ENCODE measurements around the gene INSM2. TPM values are rescaled to one million over a fixed set of nuclear protein-coding genes. Genes with fewer than 3 reads are reported as not detected.

The INSM2 gene
- total RNA-seq, 4 donors from 2014 or later, result not detected

DNA sequence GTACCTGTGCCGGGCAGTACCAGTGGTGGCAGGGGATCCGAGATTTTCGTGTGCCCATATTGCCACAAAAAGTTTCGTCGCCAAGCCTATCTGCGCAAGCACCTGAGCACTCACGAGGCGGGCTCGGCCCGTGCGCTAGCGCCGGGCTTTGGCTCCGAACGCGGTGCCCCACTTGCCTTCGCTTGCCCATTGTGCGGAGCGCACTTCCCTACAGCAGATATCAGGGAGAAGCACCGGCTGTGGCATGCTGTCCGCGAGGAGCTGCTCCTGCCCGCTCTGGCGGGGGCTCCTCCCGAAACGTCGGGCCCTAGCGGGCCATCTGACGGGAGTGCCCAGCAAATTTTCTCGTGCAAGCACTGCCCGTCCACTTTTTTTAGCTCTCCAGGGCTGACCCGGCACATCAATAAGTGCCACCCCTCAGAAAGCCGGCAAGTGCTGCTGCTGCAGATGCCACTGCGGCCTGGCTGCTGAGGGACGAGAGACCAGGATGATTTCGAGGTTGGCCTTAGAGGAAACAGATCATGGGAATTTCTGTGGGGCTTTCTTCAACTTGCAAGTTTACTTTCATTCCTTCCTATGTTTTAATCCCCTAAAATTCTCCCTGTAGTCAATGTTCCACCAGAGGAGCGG is 1.6 kb downstream of the INSM2 start:
- peaks cover 11 to 26% of the 10 kb centered on the region in 2 donors for H3K4me1 ChIP-seq
- peak overlapping the region; percentile 8 to 61 (median 43) for H3K4me3 ChIP-seq
- H3K27me3 ChIP-seq, result peaks cover 38 to 48% (median 40%) of the 10 kb centered on the region in 3 donors
- peak in 1 of 2 donors; percentile 25 for ATAC-seq
- no peak for DNase-seq
- H3K36me3 ChIP-seq, result no peaks in the 10 kb centered on the region
- in situ Hi-C loops (cut with MboI; ENCODE audit: low sequenced_read_pairs in 4 of 4), result no loop called here
- intact Hi-C loops (cut with DNase I; ENCODE audit: low total_unique reads), result no loop called here
- H3K27ac ChIP-seq, result no peak overlapping the region
- H3K9me3 ChIP-seq, result no peaks in the 10 kb centered on the region
- TF ChIP-seq POLR2A (IDR thresholded peaks at IDR 0.05), result no peak
- TF ChIP-seq CTCF (IDR thresholded peaks at IDR 0.05 in 4 of 5, conservative IDR thresholded peaks at IDR 0.05 in 1 of 5), result no peak

DNA sequence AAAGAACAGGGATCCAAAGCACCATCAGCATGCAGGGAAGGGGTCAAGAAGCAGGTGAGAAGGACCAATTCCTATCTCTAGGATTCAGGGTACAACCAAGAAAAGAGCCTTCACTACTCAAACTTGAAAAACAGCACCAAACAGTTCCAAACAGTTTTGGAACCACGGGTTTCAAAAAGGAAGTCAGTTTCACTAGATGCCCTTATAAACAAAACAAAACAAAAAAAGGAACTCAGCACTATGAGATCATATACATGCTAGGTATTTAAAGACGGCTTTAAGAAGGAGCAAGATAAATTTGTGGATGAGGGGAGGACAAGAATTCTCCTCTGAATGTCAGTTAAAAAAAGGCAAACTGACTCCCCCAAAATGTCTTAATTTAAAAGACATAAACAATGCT is 6.0 kb downstream of the INSM2 start:
- intact Hi-C loops (cut with DNase I; ENCODE audit: low total_unique reads), result no loop called here
- in situ Hi-C loops (cut with MboI; ENCODE audit: low sequenced_read_pairs in 4 of 4), result no loop called here

DNA sequence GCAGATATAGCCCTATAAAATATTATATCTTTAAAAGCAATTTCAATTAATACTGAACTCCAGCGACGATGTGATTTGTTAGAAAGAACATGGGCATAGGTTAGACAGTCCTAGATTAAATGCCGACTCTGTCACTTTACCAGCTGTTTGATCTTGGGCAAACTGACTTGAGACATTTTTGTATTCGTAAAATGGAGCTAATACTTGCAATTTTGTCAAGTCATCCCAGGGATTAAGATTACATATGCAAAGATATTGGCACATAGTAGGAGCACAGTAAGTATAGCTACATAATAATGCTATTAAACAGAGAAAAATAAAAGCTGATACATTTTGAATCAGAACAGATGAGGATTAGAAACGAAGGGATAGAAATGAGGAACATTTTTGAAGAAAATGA is 9.0 kb downstream of the INSM2 start:
- no peaks in the 10 kb centered on the region for H3K9me3 ChIP-seq
- DNase-seq (no peak), ATAC-seq (no peak)
- no peak overlapping the region for H3K27ac ChIP-seq
- H3K36me3 ChIP-seq, result no peaks in the 10 kb centered on the region
- in situ Hi-C loops (cut with MboI; ENCODE audit: low sequenced_read_pairs in 4 of 4) (no loop called here), intact Hi-C loops (cut with DNase I; ENCODE audit: low total_unique reads) (no loop called here)
- TF ChIP-seq POLR2A (IDR thresholded peaks at IDR 0.05), result no peak
- no peak for TF ChIP-seq CTCF (IDR thresholded peaks at IDR 0.05 in 4 of 5, conservative IDR thresholded peaks at IDR 0.05 in 1 of 5)
- no peak overlapping the region for H3K4me3 ChIP-seq
- H3K27me3 ChIP-seq, result no peaks in the 10 kb centered on the region
- H3K4me1 ChIP-seq, result no peaks in the 10 kb centered on the region

More for the DNA sequence above, 6.0 kb downstream of the INSM2 start:
- no peak for DNase-seq
- TF ChIP-seq POLR2A (IDR thresholded peaks at IDR 0.05) (no peak), CTCF (IDR thresholded peaks at IDR 0.05 in 4 of 5, conservative IDR thresholded peaks at IDR 0.05 in 1 of 5) (no peak)
- Histone ChIP-seq H3K4me1 (peaks cover 2 to 6% of the 10 kb centered on the region in 2 donors), H3K9me3 (no peaks in the 10 kb centered on the region), H3K36me3 (no peaks in the 10 kb centered on the region), H3K27ac (no peak overlapping the region), H3K4me3 (no peak overlapping the region), H3K27me3 (peaks cover 2 to 8% (median 7%) of the 10 kb centered on the region in 3 donors)
- ATAC-seq, result no peak

GRCh38 chr14:35549551-35549950 is 15.6 kb downstream of the INSM2 start:
- intact Hi-C loops (cut with DNase I; ENCODE audit: low total_unique reads), result no loop called here

More at GRCh38 chr14:35549551-35549950, 15.6 kb downstream of the INSM2 start:
- in situ Hi-C loops (cut with MboI; ENCODE audit: low sequenced_read_pairs in 4 of 4), result no loop called here
- Histone ChIP-seq H3K36me3 (peaks cover 0 to 14% of the 10 kb centered on the region in 2 donors), H3K4me1 (no peaks in the 10 kb centered on the region), H3K9me3 (no peaks in the 10 kb centered on the region), H3K4me3 (no peak overlapping the region), H3K27ac (no peak overlapping the region), H3K27me3 (no peaks in the 10 kb centered on the region)
- ATAC-seq (no peak), DNase-seq (no peak)
- TF ChIP-seq CTCF (IDR thresholded peaks at IDR 0.05 in 4 of 5, conservative IDR thresholded peaks at IDR 0.05 in 1 of 5) (no peak), POLR2A (IDR thresholded peaks at IDR 0.05) (no peak)

Measured in gastrocnemius medialis (tissue), 4 donors.